IPS-18c (cell line): ENCODE measurements around the gene MYLK.

Experiments used
- H3K4me3 ChIP-seq: 2 replicates; pipeline ENCODE4 v1.7.0; 2013; ENCODE audit warnings: low read depth, mild to moderate bottlenecking, low read length, moderate library complexity; ENCODE audit not compliant: insufficient read depth
- H3K9me3 ChIP-seq: one replicate; pipeline ENCODE4 v1.6.1; 2013; ENCODE audit warnings: mild to moderate bottlenecking, low read length, moderate library complexity; ENCODE audit not compliant: control insufficient read depth, insufficient read depth

Gene MYLK

DNA sequence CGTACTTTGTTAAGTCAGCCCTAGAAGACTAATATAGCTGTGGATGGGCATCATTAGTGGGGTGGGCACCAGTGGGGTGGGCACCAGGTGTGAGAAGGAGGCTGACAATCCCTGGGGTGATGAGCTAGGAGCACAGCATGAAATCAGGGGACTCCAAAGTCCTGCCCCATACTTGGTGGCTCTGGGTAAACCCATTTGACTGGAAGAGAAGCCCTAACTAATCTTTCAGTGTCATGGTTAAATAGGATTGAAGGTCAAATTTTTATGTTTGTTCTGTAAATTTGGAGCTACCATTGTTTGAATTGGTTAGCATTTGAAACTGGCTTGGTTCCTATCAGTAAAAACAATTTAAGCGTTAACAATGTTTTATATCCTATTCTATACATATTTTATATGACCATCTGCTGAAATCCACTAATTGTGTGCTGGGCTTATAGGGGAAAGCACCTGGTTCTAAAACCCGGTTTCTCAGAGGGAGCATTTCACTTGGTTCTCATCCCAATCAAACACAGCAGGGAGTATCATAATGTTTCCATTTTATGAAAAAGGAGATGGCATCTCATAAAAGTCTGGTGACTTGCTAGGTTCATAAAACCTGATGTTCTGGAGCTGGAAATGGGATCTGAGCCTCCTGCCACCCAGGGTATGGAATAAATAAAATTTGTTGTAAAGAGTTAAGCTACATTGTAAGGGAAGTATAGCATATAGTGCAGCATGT is 211.5 kb downstream of the MYLK start:
- H3K4me3 ChIP-seq: no peak overlapping the region
- no peaks in the 10 kb centered on the region for H3K9me3 ChIP-seq

- no peaks in the 10 kb centered on the region for H3K9me3 ChIP-seq
- no peak overlapping the region for H3K4me3 ChIP-seq
Observed at GRCh38 chr3:123670743-123671142, 213.4 kb downstream of the MYLK start.

- H3K4me3 ChIP-seq: no peak overlapping the region
- H3K9me3 ChIP-seq: no peaks in the 10 kb centered on the region
Observed at GRCh38 chr3:123668906-123669305, 215.2 kb downstream of the MYLK start.

DNA sequence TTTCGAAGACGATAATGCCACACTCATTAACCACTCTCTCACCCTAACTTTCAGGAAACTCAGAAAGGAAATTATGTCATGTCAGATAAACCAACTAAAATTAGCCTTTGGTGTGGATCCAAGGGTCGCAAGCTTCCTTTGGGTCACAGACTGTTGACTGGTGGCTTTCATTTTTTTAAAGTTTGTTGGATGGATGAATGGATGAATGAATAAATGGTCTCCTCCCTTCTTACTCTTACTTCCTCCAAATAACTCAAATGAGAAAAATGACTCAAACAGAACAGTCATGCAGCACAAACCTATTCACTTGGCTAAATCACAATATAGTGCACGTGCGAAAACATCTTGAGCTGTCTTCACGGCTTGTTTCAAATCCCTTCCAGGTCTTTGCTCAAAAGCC is 216.3 kb downstream of the MYLK start:
- Histone ChIP-seq H3K4me3 (no peak overlapping the region), H3K9me3 (no peaks in the 10 kb centered on the region)

- Histone ChIP-seq H3K9me3 (peaks cover 2% of the 10 kb centered on the region), H3K4me3 (no peak overlapping the region)
Observed at GRCh38 chr3:123664753-123665152, 219.4 kb downstream of the MYLK start.

GRCh38 chr3:123663977-123664376 is 220.2 kb downstream of the MYLK start:
- Histone ChIP-seq H3K9me3 (peaks cover 2% of the 10 kb centered on the region), H3K4me3 (no peak overlapping the region)

DNA sequence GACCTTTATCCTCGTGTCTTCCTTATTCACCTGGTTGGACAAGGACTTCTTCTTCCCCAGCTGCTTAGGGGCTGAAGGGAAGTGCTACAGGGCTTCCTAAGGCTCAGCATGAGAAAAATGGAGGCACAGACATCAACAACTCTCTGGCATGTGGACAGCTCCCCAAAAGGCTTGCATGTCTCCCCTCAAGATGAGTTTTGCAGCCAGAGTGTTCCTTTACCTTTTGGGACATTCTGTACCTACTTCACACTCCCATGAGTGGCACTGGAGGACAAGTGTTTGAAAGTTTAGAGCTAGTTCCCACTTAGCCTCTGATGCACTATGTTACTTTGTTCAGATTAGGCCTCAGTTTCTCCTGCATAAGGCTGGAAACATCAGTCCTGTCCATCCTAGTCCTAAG is 222.2 kb downstream of the MYLK start:
- no peak overlapping the region for H3K4me3 ChIP-seq
- peaks cover 2% of the 10 kb centered on the region for H3K9me3 ChIP-seq

GRCh38 chr3:123660900-123661299 is 223.2 kb downstream of the MYLK start:
- H3K9me3 ChIP-seq: peaks cover 2% of the 10 kb centered on the region
- H3K4me3 ChIP-seq: no peak overlapping the region

GRCh38 chr3:123660141-123660675 is 223.9 kb downstream of the MYLK start:
- Histone ChIP-seq H3K9me3 (peaks cover 2% of the 10 kb centered on the region), H3K4me3 (no peak overlapping the region)

DNA sequence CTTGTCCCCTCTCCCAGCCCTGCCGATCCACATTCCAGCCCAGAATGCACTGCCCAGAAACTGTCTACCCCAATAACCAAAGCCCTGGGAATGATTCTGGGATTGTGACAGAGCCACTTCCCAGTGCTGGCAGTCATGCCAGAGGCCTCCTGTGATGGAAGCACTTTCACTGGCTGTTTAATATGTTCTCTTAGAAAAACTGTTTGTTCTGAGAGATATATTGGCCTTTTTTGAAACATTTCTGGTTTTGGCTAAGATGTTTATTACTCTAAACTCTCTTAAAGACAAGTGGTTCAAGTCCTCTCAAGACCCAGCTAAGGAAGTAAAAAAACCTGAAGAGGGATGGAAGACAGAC is 225.3 kb downstream of the MYLK start:
- H3K9me3 ChIP-seq: peaks cover 2% of the 10 kb centered on the region
- H3K4me3 ChIP-seq: no peak overlapping the region

- no peak overlapping the region for H3K4me3 ChIP-seq
Observed at GRCh38 chr3:123658118-123658851, 225.8 kb downstream of the MYLK start.

DNA sequence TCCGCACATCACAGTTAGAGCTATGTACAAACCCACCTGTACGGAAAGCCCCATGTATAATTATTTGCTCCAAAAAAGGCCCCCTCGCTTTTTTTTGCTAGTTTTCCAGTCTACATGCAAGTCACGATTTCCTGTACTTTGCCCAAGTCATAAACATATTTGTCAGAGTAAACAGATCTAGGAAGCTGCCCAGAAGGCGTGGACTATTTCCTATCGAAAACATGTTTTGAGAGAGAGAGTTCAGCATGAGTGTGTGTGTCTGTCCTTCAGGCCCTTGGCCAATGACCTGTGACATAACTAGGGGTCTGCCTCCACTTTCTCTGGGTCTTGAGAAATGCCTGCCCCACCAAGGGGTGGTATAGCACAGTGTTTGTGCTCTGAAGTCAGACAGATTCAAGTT is 226.6 kb downstream of the MYLK start:
- H3K9me3 ChIP-seq: peaks cover 2% of the 10 kb centered on the region
- H3K4me3 ChIP-seq: no peak overlapping the region

More at GRCh38 chr3:123658118-123658851, 225.8 kb downstream of the MYLK start:
- H3K9me3 ChIP-seq: peaks cover 2% of the 10 kb centered on the region

GRCh38 chr3:123657111-123657510 is 227.0 kb downstream of the MYLK start:
- Histone ChIP-seq H3K4me3 (no peak overlapping the region), H3K9me3 (peaks cover 2% of the 10 kb centered on the region)

DNA sequence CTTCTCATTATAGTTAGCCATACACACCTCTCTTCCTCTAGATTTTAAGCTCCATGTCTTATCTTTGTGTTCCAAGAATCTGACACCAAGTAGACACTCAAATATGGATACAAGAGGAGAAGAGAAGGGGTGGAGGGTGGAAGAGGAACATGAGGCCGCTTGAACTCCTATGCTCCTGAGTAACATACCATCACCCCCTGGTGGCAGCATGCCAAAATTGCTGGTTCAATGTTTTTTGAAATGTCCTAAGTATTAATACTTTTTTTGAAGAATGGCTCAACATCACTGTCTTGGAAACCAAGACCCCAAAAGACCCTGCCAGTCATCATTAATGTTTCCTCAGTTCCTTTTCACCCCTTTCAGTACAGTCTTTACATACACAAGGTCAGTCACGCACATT is 227.4 kb downstream of the MYLK start:
- H3K4me3 ChIP-seq: no peak overlapping the region
- peaks cover 2% of the 10 kb centered on the region for H3K9me3 ChIP-seq

- no peak overlapping the region for H3K4me3 ChIP-seq
- H3K9me3 ChIP-seq: no peaks in the 10 kb centered on the region
Observed at GRCh38 chr3:123656274-123656673, 227.9 kb downstream of the MYLK start.

DNA sequence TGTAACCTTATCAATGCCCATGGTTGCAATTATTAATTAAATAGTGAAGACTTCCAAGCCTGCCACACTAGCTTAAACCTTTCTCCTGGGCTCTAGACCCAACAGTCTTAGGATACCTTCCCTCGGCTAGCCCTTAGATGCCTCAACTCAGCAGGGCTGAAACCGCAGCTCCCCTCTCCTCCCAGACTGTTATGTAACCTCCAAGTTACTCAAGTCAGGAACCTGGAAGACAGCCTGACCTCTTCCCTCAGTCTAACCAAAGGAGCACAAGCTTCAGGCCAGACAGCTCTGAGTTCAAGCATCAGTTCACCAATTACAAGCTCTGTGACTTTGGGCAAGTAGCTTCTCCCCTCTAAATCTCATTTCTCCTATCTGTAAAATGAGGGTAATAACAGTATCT is 228.7 kb downstream of the MYLK start:
- no peaks in the 10 kb centered on the region for H3K9me3 ChIP-seq
- H3K4me3 ChIP-seq: no peak overlapping the region

DNA sequence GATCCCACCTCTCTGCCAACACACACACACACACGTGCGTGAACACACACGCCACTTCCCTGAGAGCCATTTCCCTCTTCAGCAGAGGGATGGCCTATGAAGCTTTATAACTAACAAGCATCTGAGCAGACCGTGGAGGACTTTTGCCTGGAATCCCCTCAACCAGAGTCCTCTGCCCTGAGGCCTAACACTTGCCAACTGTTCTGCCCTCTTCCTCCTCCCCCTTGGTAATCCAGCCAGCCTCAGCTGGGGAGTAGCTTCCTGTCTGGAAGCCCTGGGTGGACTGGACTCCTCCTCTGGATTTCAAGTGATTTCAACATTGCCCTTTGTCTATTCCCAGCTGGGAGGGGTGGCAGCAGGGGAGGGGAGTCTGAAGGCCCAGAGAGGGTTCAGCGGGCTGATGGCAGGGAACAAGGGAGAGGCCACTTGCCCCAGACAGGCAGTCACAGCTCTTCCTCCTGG is 230.9 kb downstream of the MYLK start:
- no peaks in the 10 kb centered on the region for H3K9me3 ChIP-seq
- H3K4me3 ChIP-seq: no peak overlapping the region

- H3K9me3 ChIP-seq: no peaks in the 10 kb centered on the region
Observed at GRCh38 chr3:123652342-123652984, 231.7 kb downstream of the MYLK start.

More at GRCh38 chr3:123652342-123652984, 231.7 kb downstream of the MYLK start:
- no peak overlapping the region for H3K4me3 ChIP-seq
